Neuronal stem cell (in vitro differentiated cells): ENCODE results near the gene POU3F3.

Source experiments
- DNase-seq: peaks from one replicate; pipeline ENCODE4 v3.0.0-alpha.2; 2013; ENCODE audit warnings: low spot score
- H2AFZ ChIP-seq: one replicate; pipeline ENCODE4 v1.6.1; 2013; ENCODE audit warnings: mild to moderate bottlenecking, low read length, inconsistent platforms
- H2AK5ac ChIP-seq: 2 replicates; pipeline ENCODE4 v1.6.1; 2013; ENCODE audit warnings: low read depth, mild to moderate bottlenecking, inconsistent platforms, low read length, moderate library complexity, mixed read lengths
- H2BK120ac ChIP-seq: 2 replicates; pipeline ENCODE4 v1.6.1; 2013; ENCODE audit warnings: low read depth, mild to moderate bottlenecking, inconsistent platforms, low read length, moderate library complexity, mixed read lengths
- H2BK12ac ChIP-seq: one replicate; pipeline ENCODE4 v1.6.1; 2013; ENCODE audit warnings: low read length, inconsistent platforms
- H2BK15ac ChIP-seq: 2 replicates; pipeline ENCODE4 v1.6.1; 2013; ENCODE audit warnings: mild to moderate bottlenecking, low read length, inconsistent platforms, mixed read lengths
- H2BK5ac ChIP-seq: one replicate; pipeline ENCODE4 v1.6.1; 2013; ENCODE audit warnings: inconsistent platforms, mild to moderate bottlenecking, low read length, moderate library complexity
- H3K14ac ChIP-seq: one replicate; pipeline ENCODE4 v1.6.1; 2013; ENCODE audit warnings: low read length, inconsistent platforms
- H3K18ac ChIP-seq: 2 replicates; pipeline ENCODE4 v1.6.1; 2013; ENCODE audit warnings: low read length, inconsistent platforms
- H3K23ac ChIP-seq: 2 replicates; pipeline ENCODE4 v1.6.1; 2013; ENCODE audit warnings: low read depth, mild to moderate bottlenecking, mixed read lengths, low read length, inconsistent platforms; ENCODE audit not compliant: poor library complexity
- H3K27ac ChIP-seq: replicated peaks from 3 replicates; pipeline ENCODE4 v1.5.1; 2013; ENCODE audit warnings: low read length, inconsistent platforms
- H3K27me3 ChIP-seq, 3 experiments: 2 replicates each; pipeline ENCODE4 v1.6.1; 2013; ENCODE audit warnings: low read length in 3 of 3, mild to moderate bottlenecking in 2 of 3, inconsistent platforms in 1 of 3, low read depth in 1 of 3, mixed read lengths in 1 of 3, moderate library complexity in 1 of 3; ENCODE audit not compliant: control insufficient read depth in 3 of 3, insufficient read depth in 3 of 3
- H3K36me3 ChIP-seq, 2 donors: replicated peaks in 1 of 2; 2 replicates each; pipeline ENCODE4 v1.6.1; 2013; ENCODE audit warnings: low read length in 2 of 2; ENCODE audit not compliant: control insufficient read depth in 2 of 2, insufficient read depth in 2 of 2
- H3K4ac ChIP-seq: 2 replicates; pipeline ENCODE4 v1.6.1; 2013; ENCODE audit warnings: inconsistent platforms, mild to moderate bottlenecking, low read length, moderate library complexity
- H3K4me1 ChIP-seq, 2 donors: 1 replicate in 1 of 2; 2 replicates in 1 of 2; pipeline ENCODE4 v1.6.1; 2013; ENCODE audit warnings: low read length in 2 of 2, low read depth in 1 of 2; ENCODE audit not compliant: control insufficient read depth in 2 of 2, insufficient read depth in 1 of 2
- H3K4me2 ChIP-seq: one replicate; pipeline ENCODE4 v1.6.1; 2013; ENCODE audit warnings: mild to moderate bottlenecking, low read length, inconsistent platforms; ENCODE audit not compliant: insufficient read depth, poor library complexity, severe bottlenecking
- H3K4me3 ChIP-seq, 2 donors: 2 replicates each; pipeline ENCODE4 v1.5.1; 2013; ENCODE audit warnings: low read length in 2 of 2, mild to moderate bottlenecking in 2 of 2, inconsistent platforms in 1 of 2, moderate library complexity in 1 of 2
- H3K79me1 ChIP-seq: one replicate; pipeline ENCODE4 v1.6.1; 2013; ENCODE audit warnings: low read depth, mild to moderate bottlenecking, inconsistent platforms, low read length, moderate library complexity
- H3K9ac ChIP-seq: one replicate; pipeline ENCODE4 v1.6.1; 2013; ENCODE audit warnings: mild to moderate bottlenecking, low read depth, low read length, inconsistent platforms; ENCODE audit not compliant: poor library complexity
- H3K9me3 ChIP-seq, 2 donors: replicated peaks in 1 of 2; 2 replicates each; pipeline versions ENCODE3 to v1.6.1; 2013; ENCODE audit warnings: low read length in 2 of 2, mild to moderate bottlenecking in 2 of 2, inconsistent platforms in 1 of 2, low read depth in 1 of 2, mixed read lengths in 1 of 2, moderate library complexity in 1 of 2; ENCODE audit not compliant: control insufficient read depth in 2 of 2, insufficient read depth in 1 of 2
- H4K8ac ChIP-seq: one replicate; pipeline ENCODE4 v1.6.1; 2013; ENCODE audit warnings: low read depth, mild to moderate bottlenecking, inconsistent platforms, low read length, moderate library complexity
- H4K91ac ChIP-seq: one replicate; pipeline ENCODE4 v1.6.1; 2013; ENCODE audit warnings: low read length, low read depth, mild to moderate bottlenecking, inconsistent platforms; ENCODE audit not compliant: poor library complexity
- WGBS, 2 donors: extraction: QIAGEN DNeasy Blood & Tissue Kit; methylation state at CpG; one replicate each; pipeline ENCODE4 v1.1.7; 2013; ENCODE audit warnings: missing lambda C conversion rate in 2 of 2, mixed read lengths in 1 of 2; ENCODE audit not compliant: insufficient read length in 2 of 2, insufficient replicate concordance in 1 of 2; ENCODE audit errors: extremely low coverage in 2 of 2; 5-methylcytosine and 5-hydroxymethylcytosine counted together

POU3F3 gene

GRCh38 chr2:104866122-104866864 lies 12.4 kb downstream of the POU3F3 start:
- peaks cover 0 to 99% (median 45%) of the 10 kb centered on the region in 3 experiments for H3K27me3 ChIP-seq
- peaks cover 12 to 23% of the 10 kb centered on the region in 2 donors for H3K4me1 ChIP-seq
- no peak overlapping the region for H2AK5ac ChIP-seq
- no peak for DNase-seq
- H3K14ac ChIP-seq, result no peak overlapping the region
- H2BK5ac ChIP-seq, result no peak overlapping the region
- H3K23ac ChIP-seq, result no peak overlapping the region
- H2BK120ac ChIP-seq, result no peak overlapping the region
- no peak overlapping the region for H2BK15ac ChIP-seq
- H3K9ac ChIP-seq, result no peak overlapping the region
- H3K36me3 ChIP-seq, result peaks cover 0 to 50% of the 10 kb centered on the region in 2 donors
- H2AFZ ChIP-seq, result no peak overlapping the region
- H3K4me2 ChIP-seq, result no peak overlapping the region
- H4K91ac ChIP-seq, result no peak overlapping the region
- H3K79me1 ChIP-seq, result no peaks in the 10 kb centered on the region
- H3K4me3 ChIP-seq, result no peak overlapping the region
- no peak overlapping the region for H3K27ac ChIP-seq
- WGBS, 2 donors, result no CpG with 5 or more reads among the region's 11 CpGs
- H3K9me3 ChIP-seq, result no peaks in the 10 kb centered on the region
- no peak overlapping the region for H4K8ac ChIP-seq
- no peak overlapping the region for H3K18ac ChIP-seq
- H2BK12ac ChIP-seq, result no peak overlapping the region
- H3K4ac ChIP-seq, result no peak overlapping the region

GRCh38 chr2:104866883-104867812 lies 13.2 kb downstream of the POU3F3 start:
- H2BK5ac ChIP-seq, result no peak overlapping the region
- peak overlapping the region; percentile 51 for H3K4me2 ChIP-seq
- H2BK15ac ChIP-seq, result no peak overlapping the region
- H3K27me3 ChIP-seq, result peaks cover 0 to 99% (median 41%) of the 10 kb centered on the region in 3 experiments
- no peak overlapping the region for H3K4ac ChIP-seq
- no peak overlapping the region for H3K27ac ChIP-seq
- no peak overlapping the region for H2AFZ ChIP-seq
- no peaks in the 10 kb centered on the region for H3K9me3 ChIP-seq
- no peaks in the 10 kb centered on the region for H3K79me1 ChIP-seq
- H3K14ac ChIP-seq, result no peak overlapping the region
- peak overlapping the region in 1 of 2 donors; percentile 19 for H3K4me3 ChIP-seq
- H2AK5ac ChIP-seq, result peak overlapping the region; percentile 30
- H2BK12ac ChIP-seq, result no peak overlapping the region
- no CpG with 5 or more reads among the region's 51 CpGs for WGBS, 2 donors
- H3K18ac ChIP-seq, result peak overlapping the region; percentile 50
- H2BK120ac ChIP-seq, result no peak overlapping the region
- H3K36me3 ChIP-seq, result peaks cover 0 to 46% of the 10 kb centered on the region in 2 donors
- no peak overlapping the region for H3K23ac ChIP-seq
- no peak overlapping the region for H4K91ac ChIP-seq
- no peak overlapping the region for H4K8ac ChIP-seq
- peaks cover 13 to 22% of the 10 kb centered on the region in 2 donors for H3K4me1 ChIP-seq
- H3K9ac ChIP-seq, result no peak overlapping the region
- DNase-seq, result peak; percentile 23

GRCh38 chr2:104867813-104868504 lies 14.0 kb downstream of the POU3F3 start:
- Histone ChIP-seq H3K9ac (no peak overlapping the region), H4K91ac (no peak overlapping the region), H2BK5ac (no peak overlapping the region), H3K18ac (peak overlapping the region; percentile 50), H2BK15ac (no peak overlapping the region), H2BK12ac (no peak overlapping the region), H3K27ac (no peak overlapping the region), H3K79me1 (no peaks in the 10 kb centered on the region), H3K27me3 (peaks cover 0 to 99% (median 43%) of the 10 kb centered on the region in 3 experiments), H2AFZ (no peak overlapping the region), H3K23ac (no peak overlapping the region), H2BK120ac (no peak overlapping the region), H3K36me3 (peaks cover 0 to 46% of the 10 kb centered on the region in 2 donors), H3K9me3 (no peaks in the 10 kb centered on the region), H3K4me3 (peak overlapping the region in 1 of 2 donors; percentile 35), H3K14ac (no peak overlapping the region), H3K4me2 (peak overlapping the region; percentile 51), H2AK5ac (peak overlapping the region; percentile 34), H4K8ac (no peak overlapping the region), H3K4ac (no peak overlapping the region), H3K4me1 (peaks cover 16 to 22% of the 10 kb centered on the region in 2 donors)
- no peak for DNase-seq
- no CpG with 5 or more reads among the region's 33 CpGs for WGBS, 2 donors
